ENCODE results near the gene ARL6IP4.

GRCh38 chr12:123026094-123026853 lies 45.8 kb downstream of the ARL6IP4 start:
- TF ChIP-seq CTCF (IDR thresholded peaks at IDR 0.05; ENCODE audit: low read depth, low read length) (no peak), POLR2A (IDR thresholded peaks at IDR 0.05; ENCODE audit: extremely low read depth, insufficient read length) (no peak), MYC (IDR thresholded peaks at IDR 0.05; ENCODE audit: low read depth, low read length) (no peak)
- TF ChIP-seq, protein P1, sequence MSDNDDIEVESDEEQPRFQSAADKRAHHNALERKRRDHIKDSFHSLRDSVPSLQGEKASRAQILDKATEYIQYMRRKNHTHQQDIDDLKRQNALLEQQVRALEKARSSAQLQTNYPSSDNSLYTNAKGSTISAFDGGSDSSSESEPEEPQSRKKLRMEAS (IDR thresholded peaks at IDR 0.05; ENCODE audit: low read depth, low read length) = no peak

All from NB4 (cell line).